Vagina (tissue), 2 donors: ENCODE data around the gene GALNT9.

Experiments
- POLR2A ChIP-seq, 2 donors: fragments of 450-650 bp; IDR thresholded peaks; one replicate each; pipeline ENCODE4 v1.6.1; 2017; ENCODE audit warnings: antibody characterized with exemption in 2 of 2, mild to moderate bottlenecking in 2 of 2, moderate library complexity in 2 of 2
- TF ChIP-seq, protein P1 (sequence below), 3 experiments: fragments of 450-650 bp in 2 of 3; fragments of 200-600 bp in 1 of 3; sonication (generic) in 1 of 3; IDR thresholded peaks; one replicate each; pipeline ENCODE4 v1.5.1; 2017 to 2019; ENCODE audit warnings: antibody characterized with exemption in 3 of 3, mild to moderate bottlenecking in 2 of 3, moderate library complexity in 2 of 3

DNA sequence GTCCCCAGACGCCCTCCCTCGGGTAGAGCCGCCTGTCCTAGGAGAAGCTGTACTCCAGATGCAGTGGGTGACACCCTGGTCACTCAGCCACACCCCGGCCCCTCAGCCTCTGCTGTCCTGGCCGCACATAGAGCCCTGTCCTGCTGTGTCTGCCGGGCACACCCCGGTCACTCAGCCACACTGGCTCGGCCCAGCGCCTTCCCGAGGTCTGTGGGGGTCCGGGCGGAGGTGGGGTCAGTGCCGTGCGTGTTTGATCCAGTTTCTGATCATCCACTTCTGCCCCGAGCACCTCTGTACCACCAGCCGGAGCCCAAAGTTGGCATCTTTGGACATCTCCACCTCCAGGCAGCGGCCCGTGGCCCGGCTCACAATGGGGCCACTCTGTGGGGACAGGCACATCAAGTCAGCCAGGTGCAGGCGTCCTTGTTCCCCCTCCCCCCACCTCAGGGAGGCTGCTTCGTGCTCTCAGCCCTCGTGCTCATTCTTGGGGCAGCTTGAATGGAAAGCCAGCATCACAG is 132.5 kb downstream of the GALNT9 start:
- TF ChIP-seq, protein P1, sequence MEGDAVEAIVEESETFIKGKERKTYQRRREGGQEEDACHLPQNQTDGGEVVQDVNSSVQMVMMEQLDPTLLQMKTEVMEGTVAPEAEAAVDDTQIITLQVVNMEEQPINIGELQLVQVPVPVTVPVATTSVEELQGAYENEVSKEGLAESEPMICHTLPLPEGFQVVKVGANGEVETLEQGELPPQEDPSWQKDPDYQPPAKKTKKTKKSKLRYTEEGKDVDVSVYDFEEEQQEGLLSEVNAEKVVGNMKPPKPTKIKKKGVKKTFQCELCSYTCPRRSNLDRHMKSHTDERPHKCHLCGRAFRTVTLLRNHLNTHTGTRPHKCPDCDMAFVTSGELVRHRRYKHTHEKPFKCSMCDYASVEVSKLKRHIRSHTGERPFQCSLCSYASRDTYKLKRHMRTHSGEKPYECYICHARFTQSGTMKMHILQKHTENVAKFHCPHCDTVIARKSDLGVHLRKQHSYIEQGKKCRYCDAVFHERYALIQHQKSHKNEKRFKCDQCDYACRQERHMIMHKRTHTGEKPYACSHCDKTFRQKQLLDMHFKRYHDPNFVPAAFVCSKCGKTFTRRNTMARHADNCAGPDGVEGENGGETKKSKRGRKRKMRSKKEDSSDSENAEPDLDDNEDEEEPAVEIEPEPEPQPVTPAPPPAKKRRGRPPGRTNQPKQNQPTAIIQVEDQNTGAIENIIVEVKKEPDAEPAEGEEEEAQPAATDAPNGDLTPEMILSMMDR (IDR thresholded peaks at IDR 0.05), result no peak
- no peak for TF ChIP-seq POLR2A (IDR thresholded peaks at IDR 0.05)
